K562 (cell line): ENCODE results near the gene TLDC2. TPM values are rescaled to one million over a fixed set of nuclear protein-coding genes. Genes with fewer than 3 reads are reported as not detected.

ENCODE experiments used
- ARID4B ChIP-seq: sonication (generic); formaldehyde crosslinking; IDR thresholded peaks from 2 replicates; pipeline ENCODE4 v1.8.0; 2022; ENCODE audit warnings: mild to moderate bottlenecking, missing genetic modification reagents
- FOXJ2 ChIP-seq: fragments of 200-800 bp; sonication (Bioruptor generic); IDR thresholded peaks from 2 replicates; pipeline ENCODE4 v1.6.1; 2016; ENCODE audit warnings: missing genetic modification characterization, missing compliant biosample characterization
- MAFF ChIP-seq: IDR thresholded peaks from 2 replicates; pipeline ENCODE4 v1.6.1; 2012; ENCODE audit warnings: low read length, improper control_type of control experiment
- PML ChIP-seq: IDR thresholded peaks from 2 replicates; pipeline ENCODE4 v1.6.1; 2012; ENCODE audit warnings: low read length, inconsistent platforms
- THAP12 ChIP-seq: fragments of 250-450 bp; sonication (Bioruptor Pico); IDR thresholded peaks from 2 replicates; pipeline ENCODE4 v1.9.0; 2021; ENCODE audit warnings: mild to moderate bottlenecking, inconsistent platforms
- ZC3H11A ChIP-seq: IDR thresholded peaks from 2 replicates; pipeline ENCODE4 v1.6.1; 2012; ENCODE audit warnings: low read depth, low read length, improper control_type of control experiment
- ZNF316 ChIP-seq: fragments of 450-650 bp; IDR thresholded peaks from 2 replicates; pipeline ENCODE4 v1.6.1; 2016
- ZNF41 ChIP-seq: fragments of 250-450 bp; sonication (Bioruptor Pico); conservative IDR thresholded peaks from 2 replicates; pipeline ENCODE4 v1.4.0; 2020; ENCODE audit warnings: mild to moderate bottlenecking
- polyA plus RNA-seq, 8 experiments: library from polyadenylated mRNA; depleted of rRNA in 4 of 8; stranded (reverse) in 5 of 8; unstranded in 3 of 8; fragments of >200 nt; fragmentation: Nextera tagmentation in 2 of 8; fragmentation: Illumina TruSeq in 1 of 8; extraction: Ambion mirVana in 2 of 8; extraction: Trizol in 1 of 8; gene quantifications; 2 replicates each; pipeline versions ENCODE4 v1.2.1 to v1.2.3, GENCODE V29; 2011 to 2014; ENCODE audit warnings: inconsistent platforms in 1 of 8, missing spikeins in 1 of 8
- total RNA-seq, 7 experiments: library from RNA; depleted of rRNA in 6 of 7; stranded (reverse); fragments of >200 nt in 6 of 7; fragmentation: Illumina TruSeq in 2 of 7; extraction: Trizol in 2 of 7; gene quantifications; 2 replicates each; pipeline versions ENCODE4 v1.2.1 to v1.2.3, GENCODE V29; 2011 to 2021; ENCODE audit warnings: low replicate concordance in 1 of 7
- TF ChIP-seq, protein P1 (sequence below), 2 experiments: fragments of 150-350 bp in 1 of 2; IDR thresholded peaks; 2 replicates each; pipeline ENCODE4 v1.6.1; 2012 to 2016; ENCODE audit warnings: low read depth in 2 of 2, low read length in 2 of 2, mild to moderate bottlenecking in 1 of 2, moderate library complexity in 1 of 2
- TF ChIP-seq, protein P2 (sequence below): sonication (generic); formaldehyde crosslinking; IDR thresholded peaks from 2 replicates; pipeline ENCODE4 v1.8.0; 2022; ENCODE audit warnings: mild to moderate bottlenecking, missing genetic modification reagents
- TF ChIP-seq, protein P3 (sequence below): sonication (generic); formaldehyde crosslinking; IDR thresholded peaks from 2 replicates; pipeline ENCODE4 v1.8.0; 2023; ENCODE audit warnings: mild to moderate bottlenecking, missing genetic modification reagents

The TLDC2 gene
- total and polyA plus RNA-seq, 9 of the 15 experiments (the other 6 are each of a cell fraction or from before 2014, with no cell fraction given), result not detected

- TF ChIP-seq, protein P1, sequence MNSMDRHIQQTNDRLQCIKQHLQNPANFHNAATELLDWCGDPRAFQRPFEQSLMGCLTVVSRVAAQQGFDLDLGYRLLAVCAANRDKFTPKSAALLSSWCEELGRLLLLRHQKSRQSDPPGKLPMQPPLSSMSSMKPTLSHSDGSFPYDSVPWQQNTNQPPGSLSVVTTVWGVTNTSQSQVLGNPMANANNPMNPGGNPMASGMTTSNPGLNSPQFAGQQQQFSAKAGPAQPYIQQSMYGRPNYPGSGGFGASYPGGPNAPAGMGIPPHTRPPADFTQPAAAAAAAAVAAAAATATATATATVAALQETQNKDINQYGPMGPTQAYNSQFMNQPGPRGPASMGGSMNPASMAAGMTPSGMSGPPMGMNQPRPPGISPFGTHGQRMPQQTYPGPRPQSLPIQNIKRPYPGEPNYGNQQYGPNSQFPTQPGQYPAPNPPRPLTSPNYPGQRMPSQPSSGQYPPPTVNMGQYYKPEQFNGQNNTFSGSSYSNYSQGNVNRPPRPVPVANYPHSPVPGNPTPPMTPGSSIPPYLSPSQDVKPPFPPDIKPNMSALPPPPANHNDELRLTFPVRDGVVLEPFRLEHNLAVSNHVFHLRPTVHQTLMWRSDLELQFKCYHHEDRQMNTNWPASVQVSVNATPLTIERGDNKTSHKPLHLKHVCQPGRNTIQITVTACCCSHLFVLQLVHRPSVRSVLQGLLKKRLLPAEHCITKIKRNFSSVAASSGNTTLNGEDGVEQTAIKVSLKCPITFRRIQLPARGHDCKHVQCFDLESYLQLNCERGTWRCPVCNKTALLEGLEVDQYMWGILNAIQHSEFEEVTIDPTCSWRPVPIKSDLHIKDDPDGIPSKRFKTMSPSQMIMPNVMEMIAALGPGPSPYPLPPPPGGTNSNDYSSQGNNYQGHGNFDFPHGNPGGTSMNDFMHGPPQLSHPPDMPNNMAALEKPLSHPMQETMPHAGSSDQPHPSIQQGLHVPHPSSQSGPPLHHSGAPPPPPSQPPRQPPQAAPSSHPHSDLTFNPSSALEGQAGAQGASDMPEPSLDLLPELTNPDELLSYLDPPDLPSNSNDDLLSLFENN (IDR thresholded peaks at IDR 0.05; ENCODE audit: low read depth in 2 of 2, low read length in 2 of 2), result no peak
- TF ChIP-seq ZNF316, result no peak
- TF ChIP-seq ARID4B (CRISPR knock-in tag), result 0 out of 2 replicates have a peak, but pooled peaks have one; percentile 8
- no peak for TF ChIP-seq THAP12
- no peak for TF ChIP-seq ZNF41 (CRISPR knock-in tag)
- no peak for TF ChIP-seq ZC3H11A
- TF ChIP-seq, protein P2, sequence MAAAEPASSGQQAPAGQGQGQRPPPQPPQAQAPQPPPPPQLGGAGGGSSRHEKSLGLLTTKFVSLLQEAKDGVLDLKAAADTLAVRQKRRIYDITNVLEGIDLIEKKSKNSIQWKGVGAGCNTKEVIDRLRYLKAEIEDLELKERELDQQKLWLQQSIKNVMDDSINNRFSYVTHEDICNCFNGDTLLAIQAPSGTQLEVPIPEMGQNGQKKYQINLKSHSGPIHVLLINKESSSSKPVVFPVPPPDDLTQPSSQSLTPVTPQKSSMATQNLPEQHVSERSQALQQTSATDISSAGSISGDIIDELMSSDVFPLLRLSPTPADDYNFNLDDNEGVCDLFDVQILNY (CRISPR knock-in tag), result no peak
- TF ChIP-seq, protein P3, sequence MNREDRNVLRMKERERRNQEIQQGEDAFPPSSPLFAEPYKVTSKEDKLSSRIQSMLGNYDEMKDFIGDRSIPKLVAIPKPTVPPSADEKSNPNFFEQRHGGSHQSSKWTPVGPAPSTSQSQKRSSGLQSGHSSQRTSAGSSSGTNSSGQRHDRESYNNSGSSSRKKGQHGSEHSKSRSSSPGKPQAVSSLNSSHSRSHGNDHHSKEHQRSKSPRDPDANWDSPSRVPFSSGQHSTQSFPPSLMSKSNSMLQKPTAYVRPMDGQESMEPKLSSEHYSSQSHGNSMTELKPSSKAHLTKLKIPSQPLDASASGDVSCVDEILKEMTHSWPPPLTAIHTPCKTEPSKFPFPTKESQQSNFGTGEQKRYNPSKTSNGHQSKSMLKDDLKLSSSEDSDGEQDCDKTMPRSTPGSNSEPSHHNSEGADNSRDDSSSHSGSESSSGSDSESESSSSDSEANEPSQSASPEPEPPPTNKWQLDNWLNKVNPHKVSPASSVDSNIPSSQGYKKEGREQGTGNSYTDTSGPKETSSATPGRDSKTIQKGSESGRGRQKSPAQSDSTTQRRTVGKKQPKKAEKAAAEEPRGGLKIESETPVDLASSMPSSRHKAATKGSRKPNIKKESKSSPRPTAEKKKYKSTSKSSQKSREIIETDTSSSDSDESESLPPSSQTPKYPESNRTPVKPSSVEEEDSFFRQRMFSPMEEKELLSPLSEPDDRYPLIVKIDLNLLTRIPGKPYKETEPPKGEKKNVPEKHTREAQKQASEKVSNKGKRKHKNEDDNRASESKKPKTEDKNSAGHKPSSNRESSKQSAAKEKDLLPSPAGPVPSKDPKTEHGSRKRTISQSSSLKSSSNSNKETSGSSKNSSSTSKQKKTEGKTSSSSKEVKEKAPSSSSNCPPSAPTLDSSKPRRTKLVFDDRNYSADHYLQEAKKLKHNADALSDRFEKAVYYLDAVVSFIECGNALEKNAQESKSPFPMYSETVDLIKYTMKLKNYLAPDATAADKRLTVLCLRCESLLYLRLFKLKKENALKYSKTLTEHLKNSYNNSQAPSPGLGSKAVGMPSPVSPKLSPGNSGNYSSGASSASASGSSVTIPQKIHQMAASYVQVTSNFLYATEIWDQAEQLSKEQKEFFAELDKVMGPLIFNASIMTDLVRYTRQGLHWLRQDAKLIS (CRISPR knock-in tag), result no peak
- TF ChIP-seq FOXJ2 (tag), result no peak
- TF ChIP-seq MAFF, result no peak
- no peak for TF ChIP-seq PML
These were observed 11.2 kb downstream of the TLDC2 start (continued) for GRCh38 chr20:36886859-36887751.
